OCI-LY1 (cell line): ENCODE results near the gene SDCBP2.

Experiments
- H2AFZ ChIP-seq: fragments of 200-600 bp; sonication (generic), shearing (Covaris generic); 2 replicates; pipeline ENCODE4 v1.6.0; 2014; ENCODE audit warnings: antibody characterized with exemption, mild to moderate bottlenecking, low read length
- H3F3A ChIP-seq: fragments of 200-600 bp; sonication (generic), shearing (Covaris generic); 2 replicates; pipeline ENCODE4 v1.6.0; 2014; ENCODE audit warnings: mild to moderate bottlenecking, antibody characterized with exemption, low read length, moderate library complexity; ENCODE audit not compliant: insufficient read depth
- H3K27ac ChIP-seq: fragments of 200-600 bp; sonication (generic); 2 replicates; pipeline ENCODE4 v1.5.1; 2014; ENCODE audit warnings: low read length, mixed run types, mild to moderate bottlenecking, low read depth; ENCODE audit not compliant: poor library complexity, severe bottlenecking
- H3K27me3 ChIP-seq: fragments of 200-600 bp; sonication (generic); 2 replicates; pipeline ENCODE4 v1.6.0; 2014; ENCODE audit warnings: antibody characterized with exemption, mild to moderate bottlenecking, low read length, moderate library complexity; ENCODE audit not compliant: insufficient read depth
- H3K36me3 ChIP-seq: fragments of 200-600 bp; sonication (generic); 2 replicates; pipeline ENCODE4 v1.6.1; 2014; ENCODE audit warnings: mild to moderate bottlenecking, antibody characterized with exemption, low read length, moderate library complexity, mixed read lengths; ENCODE audit not compliant: insufficient read depth
- H3K4me1 ChIP-seq: fragments of 200-600 bp; sonication (generic); 2 replicates; pipeline ENCODE4 v1.5.1; 2014; ENCODE audit warnings: mild to moderate bottlenecking, low read length, moderate library complexity; ENCODE audit not compliant: insufficient read depth, severe bottlenecking
- H3K4me2 ChIP-seq: fragments of 200-600 bp; sonication (generic), shearing (Covaris generic); 2 replicates; pipeline ENCODE4 v1.6.1; 2014; ENCODE audit warnings: low read length
- H3K4me3 ChIP-seq: fragments of 200-600 bp; sonication (generic); 2 replicates; pipeline ENCODE4 v1.5.1; 2014; ENCODE audit warnings: low read length, low read depth, mild to moderate bottlenecking, mixed read lengths; ENCODE audit not compliant: poor library complexity, severe bottlenecking
- H3K79me2 ChIP-seq: fragments of 200-600 bp; shearing (Covaris generic); 2 replicates; pipeline ENCODE4 v1.6.1; 2016; ENCODE audit warnings: mixed run types, low read length, mixed read lengths; ENCODE audit not compliant: insufficient read depth
- H3K9ac ChIP-seq: fragments of 200-600 bp; sonication (generic), shearing (Covaris generic); 2 replicates; pipeline ENCODE4 v1.6.1; 2014; ENCODE audit warnings: mild to moderate bottlenecking, low read length, mixed read lengths
- H3K9me2 ChIP-seq: fragments of 200-600 bp; sonication (generic), shearing (Covaris generic); 2 replicates; pipeline ENCODE4 v1.6.1; 2014; ENCODE audit warnings: low read depth, mild to moderate bottlenecking, low read length, mixed read lengths
- H3K9me3 ChIP-seq: fragments of 200-600 bp; shearing (Covaris generic); 2 replicates; pipeline ENCODE4 v1.6.1; 2014; ENCODE audit warnings: low read length, mixed read lengths
- H4K20me1 ChIP-seq: fragments of 200-600 bp; sonication (generic), shearing (Covaris generic); 2 replicates; pipeline ENCODE4 v1.6.0; 2016; ENCODE audit warnings: mild to moderate bottlenecking, low read length; ENCODE audit not compliant: insufficient read depth
- EZH2 ChIP-seq: fragments of 200-600 bp; sonication (generic), shearing (Covaris generic); IDR thresholded peaks from 2 replicates; pipeline ENCODE4 v1.8.0; 2017; ENCODE audit warnings: borderline replicate concordance, mixed run types, mild to moderate bottlenecking, antibody characterized with exemption, low read length, moderate library complexity, mixed read lengths
- TF ChIP-seq, protein P1 (sequence below): fragments of 200-600 bp; sonication (generic), shearing (Covaris generic); IDR thresholded peaks from 2 replicates; pipeline ENCODE4 v1.5.1; 2017; ENCODE audit warnings: mild to moderate bottlenecking, antibody characterized with exemption, low read length, moderate library complexity, mixed read lengths

Gene SDCBP2

DNA sequence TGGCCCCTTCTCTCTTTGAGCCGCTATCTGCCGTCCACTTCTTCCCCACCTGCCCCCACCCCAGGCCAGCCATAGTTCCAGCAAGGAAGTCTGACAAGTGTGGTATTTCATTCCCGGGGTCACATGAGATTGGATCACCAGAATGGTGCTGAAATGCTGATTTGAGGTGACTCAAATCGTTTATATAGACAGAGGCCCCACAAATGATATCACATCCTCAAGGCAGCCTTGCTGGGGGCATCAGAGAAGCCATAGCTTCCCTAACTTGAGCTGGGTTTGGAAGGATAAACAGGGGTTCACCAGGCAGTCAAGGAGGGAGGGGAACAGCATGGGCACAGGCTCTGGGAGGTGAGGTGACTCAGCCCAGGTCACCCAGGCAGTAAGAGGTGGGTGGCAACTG is 9.9 kb downstream of the SDCBP2 start:
- Histone ChIP-seq H2AFZ (no peak overlapping the region), H3K9ac (no peak overlapping the region), H3K4me2 (no peak overlapping the region), H3K27ac (no peak overlapping the region), H3K27me3 (no peaks in the 10 kb centered on the region), H4K20me1 (no peaks in the 10 kb centered on the region), H3K4me3 (no peak overlapping the region), H3K4me1 (peaks cover under 1% of the 10 kb centered on the region), H3F3A (no peaks in the 10 kb centered on the region), H3K9me3 (no peaks in the 10 kb centered on the region), H3K9me2 (no peaks in the 10 kb centered on the region), H3K79me2 (no peaks in the 10 kb centered on the region), H3K36me3 (no peaks in the 10 kb centered on the region)
- TF ChIP-seq EZH2, result no peak
- TF ChIP-seq, protein P1, sequence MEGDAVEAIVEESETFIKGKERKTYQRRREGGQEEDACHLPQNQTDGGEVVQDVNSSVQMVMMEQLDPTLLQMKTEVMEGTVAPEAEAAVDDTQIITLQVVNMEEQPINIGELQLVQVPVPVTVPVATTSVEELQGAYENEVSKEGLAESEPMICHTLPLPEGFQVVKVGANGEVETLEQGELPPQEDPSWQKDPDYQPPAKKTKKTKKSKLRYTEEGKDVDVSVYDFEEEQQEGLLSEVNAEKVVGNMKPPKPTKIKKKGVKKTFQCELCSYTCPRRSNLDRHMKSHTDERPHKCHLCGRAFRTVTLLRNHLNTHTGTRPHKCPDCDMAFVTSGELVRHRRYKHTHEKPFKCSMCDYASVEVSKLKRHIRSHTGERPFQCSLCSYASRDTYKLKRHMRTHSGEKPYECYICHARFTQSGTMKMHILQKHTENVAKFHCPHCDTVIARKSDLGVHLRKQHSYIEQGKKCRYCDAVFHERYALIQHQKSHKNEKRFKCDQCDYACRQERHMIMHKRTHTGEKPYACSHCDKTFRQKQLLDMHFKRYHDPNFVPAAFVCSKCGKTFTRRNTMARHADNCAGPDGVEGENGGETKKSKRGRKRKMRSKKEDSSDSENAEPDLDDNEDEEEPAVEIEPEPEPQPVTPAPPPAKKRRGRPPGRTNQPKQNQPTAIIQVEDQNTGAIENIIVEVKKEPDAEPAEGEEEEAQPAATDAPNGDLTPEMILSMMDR, result no peak

DNA sequence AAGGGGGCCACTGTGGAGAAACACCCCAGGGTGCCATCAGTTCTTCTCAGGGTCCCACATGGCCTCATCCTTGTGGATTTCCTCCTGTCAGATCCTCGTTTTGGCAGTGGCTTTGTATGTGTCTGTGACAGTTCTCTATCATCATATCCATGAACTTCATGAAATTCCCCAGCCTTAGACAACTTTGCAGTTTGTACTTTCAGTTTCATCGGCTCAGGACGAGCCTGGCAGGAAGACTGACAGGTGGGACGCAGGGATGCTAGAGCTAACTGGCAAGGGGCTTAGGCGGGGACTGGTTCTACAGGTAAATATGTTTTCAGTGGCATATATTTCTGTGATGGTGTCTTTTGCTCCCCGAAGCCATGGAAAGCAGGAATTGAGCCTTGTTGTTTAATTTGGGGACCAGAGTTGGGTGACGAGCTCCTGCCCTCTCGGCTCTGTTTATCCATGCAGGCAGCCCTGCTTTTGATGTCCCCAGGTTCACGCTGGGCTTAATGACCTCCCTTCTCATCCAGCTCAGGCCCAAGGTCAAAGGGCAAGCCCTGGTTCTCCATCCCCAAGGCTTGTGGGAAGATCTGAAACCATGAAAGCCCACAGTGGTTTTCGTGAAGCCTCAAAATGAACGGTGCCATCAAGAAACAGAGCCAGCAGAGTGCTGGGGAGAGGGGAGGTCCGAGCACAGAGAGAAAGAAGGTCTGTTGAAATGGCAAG is 11.2 kb downstream of the SDCBP2 start:
- Histone ChIP-seq H3K27ac (no peak overlapping the region), H3K79me2 (no peaks in the 10 kb centered on the region), H3K4me1 (no peaks in the 10 kb centered on the region), H3K4me2 (no peak overlapping the region), H3K27me3 (no peaks in the 10 kb centered on the region), H4K20me1 (no peaks in the 10 kb centered on the region), H3K9me3 (no peaks in the 10 kb centered on the region), H3K9me2 (no peaks in the 10 kb centered on the region), H3K36me3 (no peaks in the 10 kb centered on the region), H3F3A (no peaks in the 10 kb centered on the region), H2AFZ (no peak overlapping the region), H3K4me3 (no peak overlapping the region), H3K9ac (no peak overlapping the region)
- no peak for TF ChIP-seq EZH2
- TF ChIP-seq, protein P1, result no peak

DNA sequence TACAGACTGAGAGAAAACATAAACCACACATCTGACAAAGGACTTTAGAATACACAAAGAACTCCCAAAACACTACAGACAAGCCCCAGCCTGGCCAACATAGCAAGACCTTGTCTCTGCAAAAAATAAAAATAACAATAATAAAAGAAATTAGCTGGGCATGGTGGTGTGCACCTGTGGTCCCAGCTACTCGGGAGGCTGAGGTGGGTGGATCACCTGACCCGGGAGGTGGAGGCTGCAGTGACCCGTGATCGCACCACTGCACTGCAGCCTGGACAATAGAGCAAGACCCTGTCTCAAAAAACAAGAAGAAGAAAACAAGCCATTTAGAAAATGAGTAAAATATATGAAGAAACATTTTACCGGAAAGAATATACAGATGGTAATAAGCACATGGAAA is 13.1 kb downstream of the SDCBP2 start:
- Histone ChIP-seq H3K4me1 (no peaks in the 10 kb centered on the region), H3K27ac (no peak overlapping the region), H3K9me3 (no peaks in the 10 kb centered on the region), H3F3A (no peaks in the 10 kb centered on the region), H3K9me2 (no peaks in the 10 kb centered on the region), H3K4me3 (no peak overlapping the region), H3K27me3 (no peaks in the 10 kb centered on the region), H4K20me1 (no peaks in the 10 kb centered on the region), H3K9ac (no peak overlapping the region), H2AFZ (no peak overlapping the region), H3K79me2 (no peaks in the 10 kb centered on the region), H3K36me3 (no peaks in the 10 kb centered on the region), H3K4me2 (no peak overlapping the region)
- TF ChIP-seq, protein P1, result no peak
- no peak for TF ChIP-seq EZH2
